GM12878 (cell line): ENCODE measurements around the gene CHD5. TPM values are rescaled to one million over a fixed set of nuclear protein-coding genes. Genes with fewer than 3 reads are reported as not detected.

Experiments used
- ATAC-seq: fragments of 200-7000 bp; cut with Tn5 transposase; 3 replicates; pipeline ENCODE4 v1.9.1; 2020; ENCODE audit warnings: mild to moderate bottlenecking, moderate library complexity
- BruUV-seq: library from RNA; stranded (reverse); fragments of 400-500 nt; replicated peaks from 2 replicates; lab custom pipeline; 2021; lab: Mats Ljungman, UMichigan
- CTCF ChIA-PET: fragments of 300-600 bp; sonication (Branson Sonifier 250); formaldehyde crosslinking; extraction: SDS; loops from one replicate; lab custom pipeline; 2021; ENCODE audit warnings: inconsistent platforms; lab: Yijun Ruan, JAX
- POLR2A ChIA-PET: fragments of 350-600 bp; formaldehyde crosslinking; extraction: SDS; loops from one replicate; lab custom pipeline; 2021; ENCODE audit warnings: inconsistent platforms; lab: Charles Lee
- RAD21 ChIA-PET: fragments of 300-600 bp; sonication (Branson Sonifier 250); formaldehyde crosslinking; loops from one replicate; lab custom pipeline; 2023; ENCODE audit warnings: antibody characterized with exemption; ENCODE audit not compliant: unreplicated experiment; lab: Charles Lee
- SMC1A ChIA-PET: fragments of 300-600 bp; sonication (Branson Sonifier 250); formaldehyde crosslinking; loops from one replicate; lab custom pipeline; 2023; ENCODE audit not compliant: unreplicated experiment, uncharacterized antibody; lab: Charles Lee
- DNase-seq: peaks from one replicate; pipeline ENCODE4 v3.0.0-alpha.2; 2011; ENCODE audit warnings: low read depth, low spot score
- FAIRE-seq: peaks from 3 replicates; lab custom pipeline; 2011; peaks lifted over from hg19 to GRCh38; lab: Jason Lieb, UNC
- H2AFZ ChIP-seq: 2 replicates; pipeline ENCODE4 v1.6.0; 2011; ENCODE audit warnings: low read depth, low read length, control low read depth; ENCODE audit not compliant: control insufficient read depth
- H3K27ac ChIP-seq: 2 replicates; pipeline ENCODE4 v1.5.1; 2011; ENCODE audit warnings: control low read depth; ENCODE audit not compliant: control insufficient read depth, insufficient read depth
- H3K27me3 ChIP-seq, 2 experiments: replicated peaks in 1 of 2; 2 replicates each; pipeline versions ENCODE4 v1.6.0 to v1.6.1; 2011; ENCODE audit warnings: low read length in 1 of 2; ENCODE audit not compliant: control insufficient read depth in 2 of 2, insufficient read depth in 2 of 2
- H3K36me3 ChIP-seq, 2 experiments: 2 replicates each; pipeline ENCODE4 v1.5.1; 2011; ENCODE audit warnings: low read length in 1 of 2; ENCODE audit not compliant: control insufficient read depth in 2 of 2, insufficient read depth in 2 of 2
- H3K4me1 ChIP-seq: 2 replicates; pipeline ENCODE4 v1.6.1; 2011; ENCODE audit warnings: mild to moderate bottlenecking, low read length, moderate library complexity, mixed read lengths; ENCODE audit not compliant: control insufficient read depth, insufficient read depth
- H3K4me2 ChIP-seq: 2 replicates; pipeline ENCODE4 v1.6.0; 2011; ENCODE audit warnings: control low read depth; ENCODE audit not compliant: control insufficient read depth, insufficient read depth
- H3K4me3 ChIP-seq: fragments of 200-600 bp; sonication (generic); 2 replicates; pipeline ENCODE4 v1.5.1; 2016
- H3K79me2 ChIP-seq: 2 replicates; pipeline ENCODE4 v1.6.0; 2011; ENCODE audit warnings: low read length; ENCODE audit not compliant: control insufficient read depth, insufficient read depth
- H3K9ac ChIP-seq: 2 replicates; pipeline ENCODE4 v1.8.0; 2011; ENCODE audit warnings: low read length, control low read depth, mixed read lengths; ENCODE audit not compliant: control insufficient read depth, insufficient read depth
- H3K9me3 ChIP-seq: replicated peaks from 3 replicates; pipeline ENCODE4 v1.5.1; 2011; ENCODE audit warnings: mild to moderate bottlenecking, low read length; ENCODE audit not compliant: control insufficient read depth, insufficient read depth
- H4K20me1 ChIP-seq: 2 replicates; pipeline ENCODE4 v1.6.0; 2011; ENCODE audit not compliant: control insufficient read depth, insufficient read depth
- BCL3 ChIP-seq: IDR thresholded peaks from 2 replicates; pipeline ENCODE4 v1.6.1; 2011; ENCODE audit warnings: borderline replicate concordance, low read depth, mild to moderate bottlenecking, moderate library complexity, low read length; ENCODE audit not compliant: insufficient read depth, poor library complexity, severe bottlenecking
- NFYB ChIP-seq: IDR thresholded peaks from 2 replicates; pipeline ENCODE4 v1.6.1; 2011; ENCODE audit warnings: low read depth, mild to moderate bottlenecking, low read length, improper control_type of control experiment, moderate library complexity; ENCODE audit not compliant: insufficient read depth
- PBX3 ChIP-seq: IDR thresholded peaks from 2 replicates; pipeline ENCODE4 v1.6.1; 2011; ENCODE audit warnings: mild to moderate bottlenecking, low read depth, low read length, moderate library complexity; ENCODE audit not compliant: insufficient replicate concordance
- WGBS: methylation state at CpG from one replicate; pipeline ENCODE4 v1.1.6; 2016; ENCODE audit warnings: low lambda C conversion rate; ENCODE audit not compliant: insufficient replicate concordance, insufficient coverage; ENCODE audit errors: missing lambda C conversion rate; 5-methylcytosine and 5-hydroxymethylcytosine counted together
- in situ Hi-C: fragments of 300-500 bp; cut with MboI; formaldehyde crosslinking; loops from 9 replicates; pipeline ENCODE4 v1.14.3; 2018; ENCODE audit warnings: mixed read lengths
- intact Hi-C: fragments of 100-400 bp; cut with micrococcal nuclease; formaldehyde crosslinking; loops from one replicate; pipeline ENCODE4 v1.14.2; 2022; ENCODE audit not compliant: unreplicated experiment
- polyA plus RNA-seq, 11 experiments: library from polyadenylated mRNA; depleted of rRNA in 4 of 11; unstranded in 6 of 11; stranded (reverse) in 5 of 11; fragments of >200 nt; fragmentation: Nextera tagmentation in 4 of 11; fragmentation: Illumina TruSeq in 1 of 11; extraction: Ambion mirVana in 4 of 11; extraction: Trizol in 1 of 11; gene quantifications; 1 replicate in 1 of 11; 2 replicates in 10 of 11; pipeline versions ENCODE4 v1.2.1 to v1.2.3, GENCODE V29; 2011 to 2016; ENCODE audit warnings: inconsistent platforms in 2 of 11, missing spikeins in 2 of 11, low read depth in 1 of 11
- total RNA-seq, 4 experiments: library from RNA; depleted of rRNA in 3 of 4; stranded (reverse); fragments of >200 nt in 3 of 4; fragmentation: Illumina TruSeq in 1 of 4; extraction: Trizol in 1 of 4; gene quantifications; 2 replicates each; pipeline versions ENCODE4 v1.2.1 to v1.2.3, GENCODE V29; 2013 to 2021

The CHD5 gene
- total and polyA plus RNA-seq, 10 of the 15 experiments (the other 5 are each of a cell fraction or from before 2014, with no cell fraction given), result 0.03 to 0.49 (median 0.13) TPM; not detected in 3

GRCh38 chr1:6101826-6102531 lies 78.1 kb downstream of the CHD5 start:
- H3K27ac ChIP-seq, result no peak overlapping the region
- 38% methylated on average over 20 of the region's 25 CpGs for WGBS
- no peaks in the 10 kb centered on the region for H3K27me3 ChIP-seq
- BruUV-seq, result no TSS peak
- FAIRE-seq (no peak), DNase-seq (no peak), ATAC-seq (peak; percentile 9; the same call in 2 of the 3 replicates)
- SMC1A ChIA-PET, result no interaction called here
- TF ChIP-seq BCL3 (peak; percentile 33), NFYB (no peak), PBX3 (no peak)
- peaks cover 0 to 8% of the 10 kb centered on the region in 2 experiments; a peak in 3 of 4 replicates for H3K36me3 ChIP-seq
- no peak overlapping the region for H3K4me3 ChIP-seq
- no peak overlapping the region for H3K9ac ChIP-seq
- POLR2A ChIA-PET, result no interaction called here
- RAD21 ChIA-PET, result no interaction called here
- H2AFZ ChIP-seq, result no peak overlapping the region
- intact Hi-C loops, result no loop called here
- in situ Hi-C loops, result no loop called here
- no peaks in the 10 kb centered on the region for H3K9me3 ChIP-seq
- H4K20me1 ChIP-seq, result no peaks in the 10 kb centered on the region
- H3K4me2 ChIP-seq, result no peak overlapping the region
- no peaks in the 10 kb centered on the region for H3K4me1 ChIP-seq
- no peaks in the 10 kb centered on the region for H3K79me2 ChIP-seq
- CTCF ChIA-PET, result no interaction called here
